GM12865 (cell line): ENCODE results near the gene DRD4.

Source experiments
- DNase-seq: peaks from one replicate; pipeline ENCODE4 v3.0.0; 2010; ENCODE audit warnings: low read depth
- H3K4me3 ChIP-seq: 2 replicates; pipeline ENCODE4 v1.5.1; 2011; ENCODE audit warnings: mild to moderate bottlenecking, low read depth, low read length, control low read depth
- CTCF ChIP-seq: IDR thresholded peaks from 2 replicates; pipeline ENCODE4 v1.5.1; 2011; ENCODE audit warnings: low read length, control low read depth, low read depth, inconsistent platforms; ENCODE audit not compliant: insufficient read depth; ENCODE audit errors: missing control alignments

The DRD4 gene

GRCh38 chr11:623999-624704, 12.9 kb upstream of the DRD4 start:
- TF ChIP-seq CTCF = no peak
- no peak overlapping the region for H3K4me3 ChIP-seq
- no peak for DNase-seq

- no peak for TF ChIP-seq CTCF
- no peak for DNase-seq
- no peak within 1 kb of the TSS for H3K4me3 ChIP-seq
Observed at GRCh38 chr11:624705-625635, 12.1 kb upstream of the DRD4 start, which contains the start of gene CDHR5. Gene CDHR5 (minus strand): TSS chr11:624955. CDS start chr11:624902, 53 bp downstream.

- no peak for TF ChIP-seq CTCF
- H3K4me3 ChIP-seq = no peak overlapping the region
- no peak for DNase-seq
Observed at GRCh38 chr11:625636-626268, 11.3 kb upstream of the DRD4 start.

GRCh38 chr11:626475-627307, 10.4 kb upstream of the DRD4 start, which contains the start of gene SCT:
Gene SCT (minus strand): TSS chr11:627181. CDS start chr11:627143, 38 bp downstream.
- no peak for DNase-seq
- no peak within 1 kb of the TSS for H3K4me3 ChIP-seq
- TF ChIP-seq CTCF = no peak

GRCh38 chr11:627308-627576, 9.8 kb upstream of the DRD4 start:
- H3K4me3 ChIP-seq = no peak overlapping the region
- DNase-seq = no peak
- no peak for TF ChIP-seq CTCF

GRCh38 chr11:628056-628455, 9.0 kb upstream of the DRD4 start:
- no peak for DNase-seq
- TF ChIP-seq CTCF = no peak
- no peak overlapping the region for H3K4me3 ChIP-seq
